NOMO-1 treated with DMSO at 0.1 percent for 48 hours (cell line): ENCODE measurements around the gene IL10RA.
"Not testable (repeated sequence)": the region's sequence is repeated elsewhere in the genome, so short reads cannot be mapped to it uniquely, and the experiment has no call there.

Experiments
- DNase-seq: peaks from one replicate; lab custom pipeline; 2025; ENCODE audit not compliant: unreplicated experiment; lab: John Stamatoyannopoulos, UW

The IL10RA gene

GRCh38 chr11:117985953-117986887, at the start of gene IL10RA:
TSS of gene IL10RA (plus strand) at chr11:117986394. CDS start at chr11:117986468, 74 bp downstream.
- peak; percentile 78 for DNase-seq

- DNase-seq, result no peak
These were observed 49.2 kb upstream of the IL10RA start for GRCh38 chr11:117936973-117937372.

DNA sequence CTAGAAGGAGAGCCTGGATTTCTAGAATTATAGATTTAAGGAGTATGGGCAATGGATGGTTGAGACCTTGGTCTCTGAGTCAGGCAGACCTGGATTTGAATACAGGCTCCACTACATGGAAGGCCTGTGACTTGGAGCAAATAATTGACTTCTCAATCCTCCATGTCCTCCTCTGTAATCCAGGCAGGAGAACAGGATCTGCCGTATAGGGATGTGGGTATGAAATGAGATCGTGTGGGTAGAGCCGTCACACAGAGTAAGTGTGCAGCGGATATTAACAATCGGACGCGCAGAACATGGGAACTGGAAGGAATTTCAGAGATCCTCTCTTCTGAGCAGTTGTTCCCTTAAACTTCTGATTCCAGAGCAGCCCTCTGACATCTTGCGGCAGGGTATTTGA, 45.5 kb upstream of the IL10RA start:
- no peak for DNase-seq

GRCh38 chr11:117941163-117941707, 45.0 kb upstream of the IL10RA start:
- DNase-seq, result no peak

- DNase-seq, result no peak
These were observed 44.1 kb upstream of the IL10RA start for GRCh38 chr11:117941976-117942654.

GRCh38 chr11:117944554-117944953, 41.6 kb upstream of the IL10RA start:
- no peak for DNase-seq

- DNase-seq, result no peak
These were observed 41.0 kb upstream of the IL10RA start for GRCh38 chr11:117945047-117945810.

GRCh38 chr11:117946156-117946841, 39.9 kb upstream of the IL10RA start:
- DNase-seq, result no peak

DNA sequence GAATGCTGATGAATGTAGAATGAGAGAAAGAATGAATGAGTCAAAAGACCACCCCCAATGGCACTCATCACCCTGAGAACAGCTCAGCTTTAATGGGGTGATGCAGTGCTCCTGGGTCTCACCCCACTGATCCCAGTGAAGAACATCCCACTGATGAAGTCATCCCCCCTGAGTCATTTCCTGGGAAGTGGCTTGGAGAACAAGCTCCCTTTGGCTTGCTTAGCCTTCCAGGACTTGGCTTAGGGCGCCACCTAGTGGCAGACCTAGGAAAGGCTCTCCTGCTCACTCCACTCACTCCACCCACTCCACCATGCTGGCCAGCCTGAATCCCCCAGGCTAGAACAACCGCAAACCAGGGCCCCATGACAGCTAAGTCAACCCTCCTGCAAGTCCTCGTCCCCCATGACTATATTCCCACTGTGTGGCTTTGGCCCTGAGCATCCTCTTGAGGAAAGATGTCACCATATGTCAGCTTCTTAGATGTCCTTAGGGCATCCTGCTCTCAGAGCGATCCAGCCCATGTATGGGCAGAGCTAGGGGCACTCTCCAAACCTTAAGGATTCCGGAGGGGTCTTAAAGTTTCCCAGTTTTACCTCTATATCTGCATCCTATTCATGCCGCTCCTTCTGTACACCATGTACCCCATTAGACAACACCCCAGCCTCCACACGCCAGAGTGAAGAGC, 39.2 kb upstream of the IL10RA start:
- DNase-seq, result peak; percentile 66

DNA sequence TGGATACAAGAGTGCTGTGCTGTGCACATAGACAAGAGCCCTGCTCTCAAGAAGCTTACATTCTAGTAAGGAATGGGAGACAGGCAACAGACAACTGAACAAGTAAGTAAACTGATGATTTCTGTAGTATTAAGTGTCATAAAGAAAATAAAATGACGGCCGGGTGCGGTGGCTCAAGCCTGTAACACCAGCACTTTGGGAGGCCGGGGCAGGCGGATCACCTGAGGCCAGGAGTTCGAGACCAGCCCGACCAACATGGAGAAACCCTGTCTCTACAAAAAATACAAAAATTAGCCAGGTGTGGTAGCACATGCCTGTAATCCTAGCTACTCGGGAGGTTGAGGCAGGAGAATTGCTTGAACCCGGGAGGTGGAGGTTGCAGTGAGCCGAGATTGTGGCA, 38.4 kb upstream of the IL10RA start:
- not testable (repeated sequence) for DNase-seq

DNA sequence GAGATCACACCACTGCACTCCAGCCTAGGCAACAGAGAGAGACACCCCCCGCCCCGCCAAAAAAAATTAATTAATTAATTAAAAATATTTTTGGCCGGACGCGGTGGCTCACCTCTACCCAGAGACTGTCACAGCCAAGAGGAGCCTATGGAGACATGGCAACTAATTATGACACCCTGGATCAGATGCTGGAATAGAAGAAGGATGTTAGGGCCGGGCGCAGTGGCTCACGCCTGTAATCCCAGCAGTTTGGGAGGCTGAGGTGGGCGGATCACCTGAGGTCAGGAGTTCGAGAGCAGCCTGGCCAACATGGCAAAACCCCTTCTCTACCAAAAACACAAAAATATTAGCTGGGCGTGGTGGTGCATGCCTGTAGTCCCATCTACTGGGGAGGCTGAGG, 37.7 kb upstream of the IL10RA start:
- not testable (repeated sequence) for DNase-seq

DNA sequence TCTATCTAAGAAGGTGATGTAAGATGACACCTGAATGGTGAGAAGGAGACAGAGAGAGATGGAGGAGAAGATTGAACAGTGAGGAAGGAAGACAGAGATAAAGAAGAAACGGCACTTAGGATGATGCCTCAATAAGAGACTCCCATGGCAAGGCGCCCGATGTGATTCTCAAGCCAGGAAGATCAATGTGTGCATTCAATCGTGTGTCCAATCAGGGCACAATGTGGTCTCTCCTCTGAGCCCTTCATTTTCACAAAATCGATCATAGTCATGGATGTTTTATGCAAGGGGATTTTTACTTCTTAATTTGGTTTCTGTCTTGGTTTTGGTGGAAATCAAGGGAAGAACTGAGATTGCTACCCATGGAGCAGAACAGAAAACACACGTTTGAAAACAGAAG, 37.1 kb upstream of the IL10RA start:
- no peak for DNase-seq

DNA sequence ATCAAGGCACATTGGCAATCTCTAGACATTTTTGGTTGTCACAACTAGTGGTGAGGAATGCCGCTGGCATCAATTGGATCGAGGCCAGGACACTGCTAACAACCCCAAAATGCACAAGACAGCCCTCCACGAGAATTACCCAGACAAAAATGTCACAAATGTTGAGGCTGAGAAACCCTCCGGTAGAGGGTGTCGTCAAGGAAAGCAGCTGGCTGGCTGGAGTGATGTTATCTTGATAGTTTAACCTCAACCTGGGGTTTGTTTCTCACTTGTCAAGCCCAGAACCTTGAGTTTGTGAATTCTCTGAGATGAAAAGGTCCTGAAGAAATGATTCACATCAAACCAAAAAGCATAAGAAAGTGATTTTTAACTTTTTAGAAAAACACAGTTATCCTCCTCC, 35.9 kb upstream of the IL10RA start:
- peak; percentile 47 for DNase-seq

- DNase-seq, result peak; percentile 74
These were observed 34.9 kb upstream of the IL10RA start for GRCh38 chr11:117950993-117951961.

DNA sequence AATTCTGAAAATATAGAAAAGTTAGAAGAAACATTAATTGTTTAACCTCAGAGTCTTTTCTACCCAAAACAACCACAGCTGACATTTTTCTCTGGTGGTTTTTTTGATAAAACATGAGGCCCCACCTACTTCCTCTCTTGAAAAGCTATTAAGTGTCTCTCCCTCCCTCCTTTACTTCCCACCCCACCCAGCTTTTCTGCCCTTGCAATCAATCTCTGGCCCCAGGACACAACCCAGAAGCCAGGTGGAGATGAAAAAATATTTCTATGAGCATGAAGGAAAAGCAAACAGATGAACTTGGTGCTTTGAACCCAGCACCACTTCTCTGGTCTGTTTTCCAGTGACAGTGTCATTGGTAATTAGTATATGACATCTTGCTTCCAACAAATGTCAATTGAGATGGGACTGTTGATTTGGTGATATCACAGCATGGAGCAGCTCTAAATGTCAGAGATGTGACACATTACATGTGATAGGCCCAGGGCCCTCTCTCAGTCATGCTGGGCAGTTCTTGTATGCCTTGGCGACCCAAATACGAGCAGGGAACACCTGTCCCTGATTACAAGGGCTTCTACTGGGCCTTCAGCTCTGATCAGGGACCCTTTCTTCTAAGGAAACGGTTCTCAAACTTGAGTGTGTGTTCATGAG, 33.0 kb upstream of the IL10RA start:
- peak; percentile 62 for DNase-seq

- no peak for DNase-seq
These were observed 27.2 kb upstream of the IL10RA start for GRCh38 chr11:117958949-117959348.

DNA sequence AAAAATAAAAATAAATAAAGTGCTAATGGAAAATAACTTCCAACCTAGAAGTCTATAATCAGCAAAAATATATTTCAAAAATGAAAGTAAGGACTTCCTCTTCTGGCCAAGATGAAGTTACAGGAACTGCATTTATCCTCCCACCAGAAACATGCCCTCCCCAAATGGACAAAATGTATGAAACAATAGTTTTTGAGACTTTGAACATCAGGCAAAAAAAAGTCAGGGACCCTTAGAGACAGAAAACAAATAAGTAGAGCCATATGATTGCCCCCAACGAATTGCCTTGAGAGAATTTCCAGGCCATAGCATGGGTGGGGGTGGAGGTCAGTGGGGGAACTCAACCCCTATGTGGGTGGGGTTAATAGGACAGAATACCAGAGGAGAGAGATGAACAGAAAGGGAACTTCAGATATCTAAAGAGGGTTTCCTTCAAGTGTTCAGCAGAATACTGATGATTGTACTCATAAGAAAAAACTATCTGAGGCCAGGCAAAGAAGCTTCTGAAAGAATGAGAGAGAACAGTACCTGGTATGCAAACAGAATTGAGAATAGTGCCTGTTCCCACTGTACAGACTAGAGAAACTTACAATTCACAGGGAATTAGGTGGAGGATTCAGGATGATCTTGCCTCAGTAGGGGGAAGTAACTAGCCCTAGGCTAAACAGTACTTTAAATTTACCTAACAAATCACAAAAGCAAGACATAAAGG, 26.6 kb upstream of the IL10RA start:
- DNase-seq, result peak; percentile 80

DNA sequence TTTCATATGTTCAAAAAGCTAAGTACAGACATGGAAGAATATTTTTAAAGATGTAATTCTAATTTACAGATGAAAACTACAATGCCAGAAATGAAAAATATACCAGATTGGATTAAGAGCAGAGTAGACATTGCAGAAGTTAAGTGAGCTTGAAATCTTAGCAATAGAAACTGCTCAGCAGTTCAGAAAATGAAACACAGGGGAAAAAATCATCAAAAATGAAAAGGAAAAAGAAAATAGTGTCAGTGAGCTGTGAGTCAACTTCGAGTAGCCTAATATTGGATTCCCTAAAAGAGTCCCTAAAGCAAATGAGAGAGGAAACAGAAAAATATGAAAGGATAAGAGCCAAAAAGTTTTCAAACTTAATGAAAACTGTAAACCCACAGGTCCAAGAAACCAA, 25.8 kb upstream of the IL10RA start:
- no peak for DNase-seq
